Stimulated activated naive B cell treated with anti-CD40 and anti-IgM and Interleukin-4, amounts not matched to agents 10 μg/mL and 1 μg/mL and 100 μg/mL, for 72 hours (primary cell): ENCODE measurements around the gene OMA1.

Experiments used
- ATAC-seq, 2 donors: fragments of 150-1000 bp; cut with Tn5 transposase; replicated peaks; 2 replicates each; pipeline ENCODE4 v1.10.0; 2021; ENCODE audit warnings: moderate library complexity in 1 of 2
- DNase-seq: peaks from one replicate; pipeline ENCODE4 v3.0.0; 2021
- H3K27ac Mint-ChIP-seq: one replicate; pipeline ENCODE4 v1.8.0; 2022; ENCODE audit warnings: mild to moderate bottlenecking, mixed read lengths
- H3K27me3 Mint-ChIP-seq, 2 donors: one replicate each; pipeline ENCODE4 v1.8.0; 2022; ENCODE audit warnings: mixed read lengths in 2 of 2
- H3K36me3 Mint-ChIP-seq, 2 donors: one replicate each; pipeline ENCODE4 v1.8.0; 2022; ENCODE audit warnings: mixed read lengths in 2 of 2, mild to moderate bottlenecking in 1 of 2
- H3K4me1 Mint-ChIP-seq, 2 donors: one replicate each; pipeline ENCODE4 v1.8.0; 2022; ENCODE audit warnings: mixed read lengths in 2 of 2, mild to moderate bottlenecking in 1 of 2
- H3K4me3 Mint-ChIP-seq, 2 donors: one replicate each; pipeline ENCODE4 v1.8.0; 2022; ENCODE audit warnings: mild to moderate bottlenecking in 2 of 2, mixed read lengths in 2 of 2, moderate library complexity in 1 of 2
- H3K9me3 Mint-ChIP-seq, 2 donors: one replicate each; pipeline ENCODE4 v1.8.0; 2022; ENCODE audit warnings: mixed read lengths in 2 of 2, mild to moderate bottlenecking in 1 of 2

Gene OMA1

DNA sequence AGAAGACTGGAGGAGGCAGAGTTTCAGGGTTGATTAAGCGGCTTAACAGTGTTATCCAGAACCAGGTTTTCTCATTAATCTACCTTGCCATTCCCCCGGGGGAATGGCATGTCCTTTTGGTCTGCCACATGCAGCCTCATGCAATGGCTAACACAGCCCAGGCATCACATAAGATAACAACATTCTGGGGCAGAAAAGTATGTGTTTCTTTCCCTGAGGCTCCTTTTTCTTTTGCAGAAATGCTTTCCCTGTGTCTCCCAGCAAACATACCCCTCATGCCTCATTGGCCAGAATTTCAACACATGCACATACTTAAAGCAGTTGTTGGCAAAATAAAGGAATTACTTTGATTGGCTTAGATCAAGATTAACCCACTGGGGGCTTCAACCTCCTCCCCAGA is 98.6 kb downstream of the OMA1 start:
- no peak overlapping the region for H3K4me3 Mint-ChIP-seq
- H3K27ac Mint-ChIP-seq: no peak overlapping the region
- DNase-seq (no peak), ATAC-seq (no peak)
- H3K36me3 Mint-ChIP-seq: peaks cover 5 to 17% of the 10 kb centered on the region in 2 donors
- H3K27me3 Mint-ChIP-seq: no peaks in the 10 kb centered on the region
- no peaks in the 10 kb centered on the region for H3K9me3 Mint-ChIP-seq
- H3K4me1 Mint-ChIP-seq: no peaks in the 10 kb centered on the region

DNA sequence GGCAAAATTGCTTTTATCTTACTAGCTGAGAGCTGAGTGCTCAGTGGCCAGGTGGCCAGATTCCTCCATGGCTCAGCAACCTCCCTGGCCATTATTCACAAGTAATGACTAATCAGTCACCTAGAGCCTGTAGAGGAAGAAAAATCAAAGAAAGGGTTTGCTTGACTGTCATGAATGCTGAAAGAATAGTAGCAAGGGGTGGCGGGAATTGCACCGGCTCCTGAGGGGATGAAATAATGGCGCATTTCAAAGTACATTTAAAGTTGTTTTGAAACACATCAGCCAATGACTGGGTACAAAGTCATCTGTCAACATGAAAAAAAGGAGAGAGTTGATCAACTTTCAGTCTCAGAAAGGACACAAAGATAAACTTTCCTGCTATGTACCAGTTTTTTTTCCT is 99.5 kb downstream of the OMA1 start:
- no peaks in the 10 kb centered on the region for H3K27me3 Mint-ChIP-seq
- ATAC-seq (no peak), DNase-seq (no peak)
- H3K27ac Mint-ChIP-seq: no peak overlapping the region
- H3K9me3 Mint-ChIP-seq: no peaks in the 10 kb centered on the region
- no peak overlapping the region for H3K4me3 Mint-ChIP-seq
- no peaks in the 10 kb centered on the region for H3K4me1 Mint-ChIP-seq
- H3K36me3 Mint-ChIP-seq: peaks cover 5 to 18% of the 10 kb centered on the region in 2 donors

DNA sequence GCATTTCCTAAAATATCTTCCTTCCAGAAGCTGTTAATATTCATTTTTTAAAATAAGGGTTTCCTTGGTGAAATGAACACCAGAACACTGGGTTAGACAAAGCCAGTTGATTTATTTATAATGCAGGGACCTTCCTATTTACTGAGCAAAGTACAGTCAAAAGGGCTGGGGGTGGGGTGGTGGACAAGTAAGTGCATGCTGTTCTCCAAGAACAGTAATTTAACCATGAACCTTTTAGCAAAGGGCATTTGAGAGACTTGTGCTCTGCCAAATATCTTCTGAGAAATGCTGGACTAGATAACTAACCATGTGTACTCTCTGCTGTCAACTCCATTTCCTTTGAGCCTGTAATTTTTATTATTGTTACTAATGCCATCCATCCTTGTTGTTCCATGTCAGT is 100.2 kb downstream of the OMA1 start:
- Mint-ChIP-seq H3K4me3 (no peak overlapping the region), H3K36me3 (peaks cover 10 to 21% of the 10 kb centered on the region in 2 donors), H3K27me3 (no peaks in the 10 kb centered on the region), H3K27ac (no peak overlapping the region), H3K9me3 (no peaks in the 10 kb centered on the region), H3K4me1 (no peaks in the 10 kb centered on the region)
- no peak for ATAC-seq
- DNase-seq: no peak

DNA sequence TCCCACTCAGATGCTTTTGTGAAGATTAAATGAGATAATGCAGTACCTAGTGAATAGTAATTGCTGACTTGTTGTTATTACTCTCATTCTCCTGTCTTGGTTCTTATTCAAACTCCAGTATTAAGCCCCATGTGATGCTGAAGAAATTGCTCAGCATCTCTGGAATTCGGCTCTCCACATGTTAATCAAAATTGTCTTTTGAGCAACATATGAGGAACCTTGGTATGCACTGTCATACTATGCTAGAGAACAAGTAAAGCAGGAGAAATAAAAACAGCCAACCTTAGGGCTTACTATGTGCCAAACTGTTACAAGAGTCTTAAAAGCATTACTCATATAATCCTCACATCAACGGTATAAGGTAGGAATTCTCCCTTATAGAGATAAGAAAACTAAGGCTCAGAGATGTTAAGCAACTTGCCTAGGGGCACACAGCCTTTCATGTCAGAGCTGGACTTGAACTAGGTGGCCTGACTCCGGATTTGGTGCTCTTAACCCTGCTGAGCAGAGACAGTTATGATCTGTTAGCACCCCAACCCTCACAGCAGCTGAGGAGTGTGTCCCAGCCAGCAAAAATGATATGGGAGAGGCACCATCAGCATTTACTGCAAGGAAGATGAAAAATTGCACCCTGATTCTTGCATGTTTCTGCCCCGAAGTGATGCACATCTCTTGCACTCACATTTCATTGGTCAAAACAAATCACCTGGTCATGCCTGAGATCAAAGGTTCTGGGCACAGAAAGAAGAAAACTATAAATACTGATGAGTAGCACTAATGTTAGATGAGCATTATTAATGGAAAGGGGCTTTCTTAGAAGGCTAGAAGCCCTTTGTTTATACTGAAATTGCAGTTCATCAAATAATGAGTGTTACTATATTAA is 102.3 kb downstream of the OMA1 start:
- H3K27me3 Mint-ChIP-seq: no peaks in the 10 kb centered on the region
- no peaks in the 10 kb centered on the region for H3K9me3 Mint-ChIP-seq
- H3K36me3 Mint-ChIP-seq: peaks cover 10 to 18% of the 10 kb centered on the region in 2 donors
- DNase-seq: no peak
- no peak for ATAC-seq
- H3K27ac Mint-ChIP-seq: no peak overlapping the region
- H3K4me1 Mint-ChIP-seq: no peaks in the 10 kb centered on the region
- H3K4me3 Mint-ChIP-seq: no peak overlapping the region

DNA sequence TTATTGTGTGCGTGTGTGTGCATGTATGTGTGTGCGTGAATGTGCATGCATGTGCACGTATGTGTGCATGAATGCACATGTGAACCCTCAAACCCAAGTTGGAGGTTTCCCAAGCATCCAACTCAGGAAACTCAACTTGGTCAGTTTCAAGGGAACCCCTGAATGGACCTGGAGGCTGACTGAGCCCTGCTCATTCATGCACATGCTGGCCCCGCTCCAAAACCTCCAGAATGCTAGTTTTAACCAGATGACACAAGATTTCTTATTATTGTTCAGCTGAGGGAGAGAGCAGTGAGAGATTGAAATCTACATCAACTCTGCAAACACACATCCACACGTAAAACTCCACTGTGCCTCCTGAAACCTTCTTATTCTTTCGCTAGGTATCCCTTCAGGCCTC is 104.4 kb downstream of the OMA1 start:
- DNase-seq (no peak), ATAC-seq (no peak)
- Mint-ChIP-seq H3K9me3 (no peaks in the 10 kb centered on the region), H3K4me1 (no peaks in the 10 kb centered on the region), H3K4me3 (no peak overlapping the region), H3K36me3 (peaks cover 8 to 22% of the 10 kb centered on the region in 2 donors), H3K27me3 (no peaks in the 10 kb centered on the region), H3K27ac (no peak overlapping the region)

DNA sequence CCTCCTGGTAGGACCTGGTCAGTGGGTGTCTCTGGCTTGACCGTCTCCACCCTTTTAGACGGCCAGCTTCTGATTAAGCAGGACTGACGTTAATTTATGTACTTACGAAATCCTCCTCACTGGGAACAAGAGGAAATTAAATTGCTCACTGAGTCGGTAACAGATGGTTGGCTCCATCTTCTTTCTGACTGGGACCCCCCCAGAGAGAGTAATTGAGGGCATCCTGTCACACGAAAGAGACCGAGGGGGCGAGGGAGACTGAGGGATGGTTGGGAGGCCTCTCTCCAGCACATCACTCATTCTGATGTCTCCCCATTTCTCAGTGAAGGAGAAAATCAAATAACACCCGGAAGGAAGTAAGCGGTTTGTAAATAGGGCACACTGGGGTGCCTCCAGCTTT is 104.8 kb downstream of the OMA1 start:
- Mint-ChIP-seq H3K27me3 (no peaks in the 10 kb centered on the region), H3K36me3 (peaks cover 8 to 20% of the 10 kb centered on the region in 2 donors), H3K9me3 (no peaks in the 10 kb centered on the region), H3K4me3 (no peak overlapping the region), H3K27ac (no peak overlapping the region), H3K4me1 (no peaks in the 10 kb centered on the region)
- ATAC-seq: no peak
- DNase-seq: no peak

DNA sequence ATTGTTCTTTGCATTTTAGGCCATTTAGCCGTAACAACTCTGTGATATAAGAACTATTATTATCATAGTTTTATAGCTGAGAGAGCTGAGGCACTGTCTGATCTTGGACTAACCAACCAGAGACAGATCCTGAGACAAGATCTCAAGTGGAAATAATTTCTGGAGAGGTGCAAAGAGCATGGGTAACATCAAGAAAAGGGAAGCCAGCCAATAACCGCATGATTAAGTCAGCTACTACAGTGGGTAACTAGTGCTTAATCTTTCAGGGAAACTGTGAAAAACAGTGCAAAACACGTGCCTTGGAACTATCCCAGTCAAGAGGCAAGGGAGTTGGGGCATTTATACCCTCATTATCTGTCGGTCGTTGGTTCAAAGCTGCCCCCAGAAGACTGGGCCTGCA is 105.8 kb downstream of the OMA1 start:
- Mint-ChIP-seq H3K9me3 (no peaks in the 10 kb centered on the region), H3K27ac (no peak overlapping the region), H3K27me3 (no peaks in the 10 kb centered on the region), H3K36me3 (peaks cover 8 to 19% of the 10 kb centered on the region in 2 donors), H3K4me1 (no peaks in the 10 kb centered on the region), H3K4me3 (no peak overlapping the region)
- ATAC-seq (no peak), DNase-seq (no peak)

DNA sequence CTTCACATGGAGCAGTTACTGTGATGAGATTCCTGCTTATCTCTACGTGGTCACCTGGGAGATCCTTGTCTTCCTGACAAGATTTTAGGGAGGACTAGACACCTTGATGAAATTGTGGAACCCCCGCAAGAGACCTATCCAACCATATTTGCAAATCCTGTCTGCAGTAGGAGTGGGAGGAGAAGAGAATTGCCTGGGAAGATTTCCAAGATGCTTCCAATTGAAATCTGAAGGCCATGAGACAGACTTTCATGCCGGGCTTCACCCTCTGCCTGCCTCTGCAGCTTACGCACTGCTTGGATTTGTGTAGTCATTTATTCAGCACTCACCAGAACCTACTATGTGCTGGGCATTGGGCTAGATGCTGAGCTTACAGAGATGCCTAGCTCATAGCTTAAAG is 106.6 kb downstream of the OMA1 start:
- Mint-ChIP-seq H3K4me3 (no peak overlapping the region), H3K4me1 (no peaks in the 10 kb centered on the region), H3K36me3 (peaks cover 8 to 19% of the 10 kb centered on the region in 2 donors), H3K9me3 (no peaks in the 10 kb centered on the region), H3K27me3 (no peaks in the 10 kb centered on the region), H3K27ac (no peak overlapping the region)
- ATAC-seq (no peak), DNase-seq (no peak)

DNA sequence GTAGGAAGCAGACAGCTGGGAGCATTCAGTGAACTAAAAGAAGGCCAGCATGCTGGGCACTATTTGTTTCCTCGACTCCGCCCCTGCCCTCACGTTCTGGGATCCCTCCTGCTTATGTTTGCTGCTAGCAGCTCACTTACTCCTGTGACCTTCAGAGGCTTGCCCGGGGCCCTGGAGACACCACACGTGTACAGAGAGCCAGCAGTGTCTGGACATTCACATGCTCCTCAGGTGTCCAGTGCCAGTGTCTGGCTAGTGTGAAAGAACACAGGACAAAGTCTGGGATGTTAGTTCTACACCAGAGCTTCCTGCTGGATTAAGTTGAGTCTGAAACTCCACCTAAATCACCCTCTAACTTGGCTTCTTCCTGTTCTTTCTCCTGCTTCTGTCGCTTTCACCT is 108.1 kb downstream of the OMA1 start:
- DNase-seq (no peak), ATAC-seq (no peak)
- Mint-ChIP-seq H3K4me1 (no peaks in the 10 kb centered on the region), H3K36me3 (peaks cover 8 to 19% of the 10 kb centered on the region in 2 donors), H3K27me3 (no peaks in the 10 kb centered on the region), H3K27ac (no peak overlapping the region), H3K4me3 (no peak overlapping the region), H3K9me3 (no peaks in the 10 kb centered on the region)

DNA sequence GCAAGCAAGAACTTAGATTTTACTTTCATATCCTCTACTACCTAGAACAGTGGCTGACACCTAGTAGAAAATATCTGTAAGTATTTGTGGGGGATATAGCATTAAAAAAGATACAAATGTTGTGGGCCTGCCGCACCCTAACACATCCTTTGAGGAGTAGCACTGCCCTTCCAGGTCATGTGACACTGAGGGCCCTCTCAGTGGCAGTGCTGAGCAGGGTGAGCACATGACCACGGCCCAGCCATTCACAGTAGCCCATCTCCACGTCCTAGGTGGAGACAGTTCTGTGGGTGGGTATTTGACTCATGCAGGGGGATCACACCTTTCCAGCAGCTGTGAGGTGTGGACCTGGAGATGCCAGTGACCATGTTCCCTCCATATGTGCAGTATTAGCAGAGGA is 108.9 kb downstream of the OMA1 start:
- no peaks in the 10 kb centered on the region for H3K27me3 Mint-ChIP-seq
- H3K4me1 Mint-ChIP-seq: no peaks in the 10 kb centered on the region
- ATAC-seq: no peak
- H3K4me3 Mint-ChIP-seq: no peak overlapping the region
- peaks cover 5 to 19% of the 10 kb centered on the region in 2 donors for H3K36me3 Mint-ChIP-seq
- H3K27ac Mint-ChIP-seq: no peak overlapping the region
- H3K9me3 Mint-ChIP-seq: no peaks in the 10 kb centered on the region
- DNase-seq: no peak

DNA sequence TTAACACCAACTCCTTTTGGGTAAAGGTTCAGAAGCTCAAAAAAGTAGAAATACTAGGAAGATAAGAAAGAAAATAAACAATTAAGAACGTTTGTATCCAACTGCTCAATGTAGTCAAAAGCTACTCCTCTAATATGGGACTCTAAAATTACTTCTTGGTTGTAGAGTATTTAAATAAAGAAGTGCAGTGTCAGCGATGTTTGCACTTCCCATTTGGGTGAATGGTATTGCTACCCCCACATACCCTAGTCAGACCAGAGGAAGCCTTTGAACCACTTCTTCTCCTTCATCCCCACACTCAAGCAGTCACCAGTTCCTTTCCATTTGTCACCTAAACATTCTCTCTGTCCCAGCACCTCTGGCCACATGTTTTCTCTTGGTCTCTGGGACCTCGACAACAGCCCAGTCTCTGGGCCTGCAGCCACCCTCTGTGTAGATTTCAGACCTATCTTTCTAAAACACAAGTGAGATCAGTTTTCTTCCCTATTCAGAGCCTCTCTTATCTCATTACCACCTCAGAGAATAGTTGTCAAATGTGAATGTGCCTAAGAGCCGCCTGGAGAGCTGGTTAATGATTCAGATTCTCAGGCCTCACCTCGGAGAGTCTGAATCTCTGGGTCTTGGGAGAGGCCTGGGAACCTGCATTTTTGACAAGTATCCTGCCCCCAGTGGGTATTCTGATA is 109.8 kb downstream of the OMA1 start:
- H3K4me1 Mint-ChIP-seq: no peaks in the 10 kb centered on the region
- H3K9me3 Mint-ChIP-seq: no peaks in the 10 kb centered on the region
- H3K27ac Mint-ChIP-seq: no peak overlapping the region
- no peak for ATAC-seq
- DNase-seq: no peak
- no peaks in the 10 kb centered on the region for H3K27me3 Mint-ChIP-seq
- peaks cover 4 to 14% of the 10 kb centered on the region in 2 donors for H3K36me3 Mint-ChIP-seq
- H3K4me3 Mint-ChIP-seq: no peak overlapping the region

DNA sequence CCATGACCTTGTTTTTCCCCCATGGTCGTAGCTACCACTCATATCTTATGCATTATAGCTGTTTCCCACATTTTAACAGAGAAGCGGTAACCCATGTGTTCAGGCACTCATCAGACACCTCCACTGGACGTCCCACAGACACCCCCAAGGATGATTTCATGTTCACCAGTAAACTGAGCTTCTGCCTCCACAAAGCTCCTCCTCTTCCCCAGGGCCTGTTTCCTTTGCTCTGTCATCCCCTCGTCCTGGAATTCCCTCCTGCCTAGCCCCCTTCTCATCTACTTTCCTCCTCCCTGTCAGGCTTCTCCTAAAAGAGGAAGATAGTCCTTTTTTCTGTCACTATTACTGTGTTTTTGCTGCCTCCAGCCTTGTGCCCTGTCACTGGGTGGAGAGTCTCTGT is 111.2 kb downstream of the OMA1 start:
- Mint-ChIP-seq H3K9me3 (no peaks in the 10 kb centered on the region), H3K27me3 (no peaks in the 10 kb centered on the region), H3K4me3 (no peak overlapping the region), H3K27ac (no peak overlapping the region), H3K36me3 (peaks cover 0 to 11% of the 10 kb centered on the region in 2 donors), H3K4me1 (no peaks in the 10 kb centered on the region)
- ATAC-seq (no peak), DNase-seq (no peak)

DNA sequence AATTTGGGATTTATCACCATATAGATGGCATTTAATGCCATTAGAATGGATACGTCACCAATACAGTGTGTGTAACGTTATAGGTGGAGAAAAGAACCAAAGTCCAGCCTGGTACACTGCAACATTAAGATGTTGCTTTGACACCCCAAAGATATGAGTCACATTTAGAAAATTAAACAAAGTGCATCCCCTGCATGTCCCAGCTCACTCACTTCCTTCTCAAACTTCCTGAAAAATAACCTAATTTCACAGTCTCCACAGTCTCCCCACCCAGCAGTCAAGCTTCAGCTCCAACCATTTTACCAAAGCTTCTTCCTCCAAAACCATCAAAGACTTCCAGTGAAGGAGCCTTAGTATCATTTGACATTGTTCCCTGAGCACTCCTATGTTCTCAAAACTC is 111.9 kb downstream of the OMA1 start:
- no peak overlapping the region for H3K27ac Mint-ChIP-seq
- no peak for ATAC-seq
- no peaks in the 10 kb centered on the region for H3K9me3 Mint-ChIP-seq
- H3K4me3 Mint-ChIP-seq: no peak overlapping the region
- no peaks in the 10 kb centered on the region for H3K4me1 Mint-ChIP-seq
- no peaks in the 10 kb centered on the region for H3K27me3 Mint-ChIP-seq
- H3K36me3 Mint-ChIP-seq: peaks cover 4 to 15% of the 10 kb centered on the region in 2 donors
- DNase-seq: no peak

DNA sequence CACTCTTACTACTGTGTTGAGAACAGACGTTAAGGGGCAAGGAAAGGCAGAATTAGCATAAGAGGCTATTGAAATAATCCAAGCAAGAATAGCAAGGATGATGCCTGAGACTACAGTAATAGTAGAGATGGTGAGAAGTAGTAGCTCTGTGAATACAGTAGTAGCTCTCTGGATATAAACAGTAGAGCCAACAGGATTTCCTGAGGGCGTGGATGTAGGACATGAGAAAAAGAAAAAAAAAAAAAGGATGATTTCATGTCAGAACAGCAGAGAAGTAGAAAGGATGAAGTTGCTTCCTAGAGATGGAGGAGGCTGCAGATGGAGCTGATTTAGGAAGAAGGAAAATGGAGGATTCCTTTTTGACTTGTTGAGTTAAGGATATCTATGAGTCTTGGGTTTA is 112.3 kb downstream of the OMA1 start:
- ATAC-seq (no peak), DNase-seq (no peak)
- Mint-ChIP-seq H3K4me1 (no peaks in the 10 kb centered on the region), H3K27me3 (no peaks in the 10 kb centered on the region), H3K27ac (no peak overlapping the region), H3K4me3 (no peak overlapping the region), H3K9me3 (no peaks in the 10 kb centered on the region), H3K36me3 (peaks cover 6 to 17% of the 10 kb centered on the region in 2 donors)
